Trophoblast cell (in vitro differentiated cells and primary cell): Measurements from ENCODE around the gene FGGY.
A peak's percentile ranks its signal among the peaks of the same experiment; 100 is the strongest.

Experiments
- DNase-seq, 2 donors: peaks; one replicate each; pipeline ENCODE4 v3.0.0-alpha.2; 2016
- H2AFZ ChIP-seq: 2 replicates; pipeline ENCODE4 v1.6.1; 2013; ENCODE audit warnings: low read length, moderate library complexity, mild to moderate bottlenecking; ENCODE audit not compliant: insufficient read depth, poor library complexity
- H2AK5ac ChIP-seq: 2 replicates; pipeline ENCODE4 v1.6.1; 2013; ENCODE audit warnings: mild to moderate bottlenecking, low read length
- H2BK120ac ChIP-seq: 2 replicates; pipeline ENCODE4 v1.6.1; 2013; ENCODE audit warnings: low read length, mild to moderate bottlenecking, moderate library complexity; ENCODE audit not compliant: insufficient read depth, poor library complexity
- H2BK12ac ChIP-seq: 2 replicates; pipeline ENCODE4 v1.6.1; 2013; ENCODE audit warnings: mild to moderate bottlenecking, low read length, moderate library complexity
- H2BK5ac ChIP-seq: 2 replicates; pipeline ENCODE4 v1.6.1; 2013; ENCODE audit warnings: low read length, low read depth, moderate library complexity, mild to moderate bottlenecking; ENCODE audit not compliant: poor library complexity
- H3K14ac ChIP-seq: 2 replicates; pipeline ENCODE4 v1.6.1; 2013; ENCODE audit warnings: mild to moderate bottlenecking, low read length
- H3K18ac ChIP-seq: 2 replicates; pipeline ENCODE4 v1.6.1; 2013; ENCODE audit warnings: mild to moderate bottlenecking, low read length
- H3K23ac ChIP-seq: 2 replicates; pipeline ENCODE4 v1.6.1; 2013; ENCODE audit warnings: low read length
- H3K27ac ChIP-seq: 2 replicates; pipeline ENCODE4 v1.5.1; 2013; ENCODE audit warnings: low read depth, mild to moderate bottlenecking, inconsistent platforms, low read length, moderate library complexity
- H3K27me3 ChIP-seq: 2 replicates; pipeline ENCODE4 v1.6.1; 2013; ENCODE audit warnings: inconsistent platforms, mild to moderate bottlenecking, low read length, moderate library complexity; ENCODE audit not compliant: insufficient read depth
- H3K36me3 ChIP-seq, 2 experiments: 1 replicate in 1 of 2; 2 replicates in 1 of 2; pipeline ENCODE4 v1.6.1; 2013; ENCODE audit warnings: low read length in 2 of 2, mild to moderate bottlenecking in 2 of 2, moderate library complexity in 1 of 2; ENCODE audit not compliant: insufficient read depth in 2 of 2, control insufficient read depth in 1 of 2
- H3K4ac ChIP-seq: 2 replicates; pipeline ENCODE4 v1.6.1; 2013; ENCODE audit warnings: low read depth, mild to moderate bottlenecking, low read length, moderate library complexity
- H3K4me1 ChIP-seq, 2 experiments: 1 replicate in 1 of 2; 2 replicates in 1 of 2; pipeline ENCODE4 v1.6.1; 2013; ENCODE audit warnings: low read length in 2 of 2, mild to moderate bottlenecking in 2 of 2, moderate library complexity in 1 of 2; ENCODE audit not compliant: insufficient read depth in 2 of 2, control insufficient read depth in 1 of 2
- H3K4me2 ChIP-seq: 2 replicates; pipeline ENCODE4 v1.6.1; 2013; ENCODE audit warnings: inconsistent platforms, mild to moderate bottlenecking, low read length, moderate library complexity
- H3K4me3 ChIP-seq: 2 replicates; pipeline ENCODE4 v1.5.1; 2013; ENCODE audit warnings: mild to moderate bottlenecking, low read depth, low read length, inconsistent platforms
- H3K79me1 ChIP-seq: one replicate; pipeline ENCODE4 v1.6.1; 2013; ENCODE audit warnings: low read length
- H3K79me2 ChIP-seq: 2 replicates; pipeline ENCODE4 v1.6.1; 2013; ENCODE audit warnings: low read length, mild to moderate bottlenecking; ENCODE audit not compliant: control insufficient read depth, insufficient read depth, poor library complexity
- H3K9ac ChIP-seq: 2 replicates; pipeline ENCODE4 v1.6.1; 2013; ENCODE audit warnings: mild to moderate bottlenecking, low read length
- H3K9me3 ChIP-seq: 2 replicates; pipeline ENCODE4 v1.6.1; 2013; ENCODE audit warnings: low read depth, mild to moderate bottlenecking, control low read depth, inconsistent platforms, low read length; ENCODE audit not compliant: insufficient read depth
- H4K12ac ChIP-seq: 2 replicates; pipeline ENCODE4 v1.6.1; 2013; ENCODE audit warnings: low read depth, mild to moderate bottlenecking, low read length, moderate library complexity
- H4K8ac ChIP-seq: 2 replicates; pipeline ENCODE4 v1.6.1; 2013; ENCODE audit warnings: low read depth, mild to moderate bottlenecking, low read length, moderate library complexity
- H4K91ac ChIP-seq: one replicate; pipeline ENCODE4 v1.6.1; 2013; ENCODE audit warnings: low read depth, mild to moderate bottlenecking, low read length, moderate library complexity
- WGBS: extraction: QIAGEN DNeasy Blood & Tissue Kit; methylation state at CpG from one replicate; pipeline ENCODE4 v1.1.7; 2013; ENCODE audit warnings: missing lambda C conversion rate; ENCODE audit not compliant: insufficient read length, insufficient coverage; ENCODE audit errors: extremely low coverage; 5-methylcytosine and 5-hydroxymethylcytosine counted together

Gene FGGY

GRCh38 chr1:59427155-59427554 lies 130.3 kb downstream of the FGGY start:
- H3K9ac ChIP-seq = no peak overlapping the region
- WGBS = no CpG with 5 or more reads among the region's 7 CpGs
- no peak overlapping the region for H3K4me3 ChIP-seq
- H2BK5ac ChIP-seq = peak overlapping the region; percentile 58
- H3K79me2 ChIP-seq = no peaks in the 10 kb centered on the region
- peak overlapping the region; percentile 89 for H3K27ac ChIP-seq
- no peaks in the 10 kb centered on the region for H3K27me3 ChIP-seq
- no peak overlapping the region for H3K18ac ChIP-seq
- peak overlapping the region; percentile 11 for H3K4me2 ChIP-seq
- H2BK12ac ChIP-seq = peak overlapping the region; percentile 51
- no peak overlapping the region for H2AK5ac ChIP-seq
- peak overlapping the region; percentile 28 for H4K91ac ChIP-seq
- H3K4ac ChIP-seq = no peak overlapping the region
- H3K14ac ChIP-seq = no peak overlapping the region
- peaks cover 38% of the 10 kb centered on the region for H3K79me1 ChIP-seq
- H4K8ac ChIP-seq = peak overlapping the region; percentile 41
- H3K9me3 ChIP-seq = no peaks in the 10 kb centered on the region
- peak; percentile 94 to 95 for DNase-seq
- no peaks in the 10 kb centered on the region for H3K36me3 ChIP-seq
- no peak overlapping the region for H3K23ac ChIP-seq
- H4K12ac ChIP-seq = no peak overlapping the region
- no peak overlapping the region for H2AFZ ChIP-seq
- H3K4me1 ChIP-seq = peaks cover 18 to 26% of the 10 kb centered on the region in 2 experiments
- peak overlapping the region; percentile 58 for H2BK120ac ChIP-seq

GRCh38 chr1:59427784-59428183 lies 130.9 kb downstream of the FGGY start:
- no peak overlapping the region for H3K4me2 ChIP-seq
- no peak overlapping the region for H3K4me3 ChIP-seq
- no peaks in the 10 kb centered on the region for H3K9me3 ChIP-seq
- H2BK120ac ChIP-seq = peak overlapping the region; percentile 57
- no peak overlapping the region for H3K9ac ChIP-seq
- H3K14ac ChIP-seq = peak overlapping the region; percentile 31
- no peaks in the 10 kb centered on the region for H3K27me3 ChIP-seq
- H2AK5ac ChIP-seq = peak overlapping the region; percentile 9
- H3K4me1 ChIP-seq = peaks cover 18 to 26% of the 10 kb centered on the region in 2 experiments
- H3K4ac ChIP-seq = peak overlapping the region; percentile 10
- H3K36me3 ChIP-seq = no peaks in the 10 kb centered on the region
- peak overlapping the region; percentile 11 for H4K8ac ChIP-seq
- H3K23ac ChIP-seq = no peak overlapping the region
- H2BK5ac ChIP-seq = peak overlapping the region; percentile 37
- H2AFZ ChIP-seq = peak overlapping the region; percentile 2
- H3K79me1 ChIP-seq = peaks cover 35% of the 10 kb centered on the region
- H3K27ac ChIP-seq = peak overlapping the region; percentile 89
- peak overlapping the region; percentile 66 for H2BK12ac ChIP-seq
- no peak for DNase-seq
- no peak overlapping the region for H4K12ac ChIP-seq
- H3K79me2 ChIP-seq = no peaks in the 10 kb centered on the region
- H3K18ac ChIP-seq = peak overlapping the region; percentile 26
- peak overlapping the region; percentile 67 for H4K91ac ChIP-seq

GRCh38 chr1:59428828-59429227 lies 131.9 kb downstream of the FGGY start:
- no peaks in the 10 kb centered on the region for H3K9me3 ChIP-seq
- no peak overlapping the region for H2AFZ ChIP-seq
- no CpG with 5 or more reads among the region's 6 CpGs for WGBS
- H4K12ac ChIP-seq = no peak overlapping the region
- peak overlapping the region; percentile 42 for H2AK5ac ChIP-seq
- peak overlapping the region; percentile 77 for H4K91ac ChIP-seq
- H3K4ac ChIP-seq = peak overlapping the region; percentile 49
- no peaks in the 10 kb centered on the region for H3K27me3 ChIP-seq
- H3K4me1 ChIP-seq = peaks cover 18 to 19% of the 10 kb centered on the region in 2 experiments
- no peak overlapping the region for H3K23ac ChIP-seq
- H3K36me3 ChIP-seq = no peaks in the 10 kb centered on the region
- no peak overlapping the region for H3K27ac ChIP-seq
- H3K4me3 ChIP-seq = no peak overlapping the region
- H2BK120ac ChIP-seq = no peak overlapping the region
- H3K79me1 ChIP-seq = peaks cover 25% of the 10 kb centered on the region
- no peak overlapping the region for H3K4me2 ChIP-seq
- H2BK5ac ChIP-seq = peak overlapping the region; percentile 59
- H3K9ac ChIP-seq = no peak overlapping the region
- H3K14ac ChIP-seq = no peak overlapping the region
- no peak for DNase-seq
- peak overlapping the region; percentile 3 for H4K8ac ChIP-seq
- peak overlapping the region; percentile 74 for H3K18ac ChIP-seq
- no peaks in the 10 kb centered on the region for H3K79me2 ChIP-seq
- peak overlapping the region; percentile 81 for H2BK12ac ChIP-seq

- Histone ChIP-seq H4K12ac (no peak overlapping the region), H3K79me2 (no peaks in the 10 kb centered on the region), H3K4ac (no peak overlapping the region), H3K9ac (no peak overlapping the region), H3K79me1 (peaks cover 31% of the 10 kb centered on the region), H3K23ac (no peak overlapping the region), H2BK12ac (peak overlapping the region; percentile 29), H2AK5ac (no peak overlapping the region), H2BK5ac (no peak overlapping the region), H2BK120ac (no peak overlapping the region), H3K27ac (no peak overlapping the region), H3K4me1 (peaks cover 18 to 23% of the 10 kb centered on the region in 2 experiments), H4K8ac (no peak overlapping the region), H3K27me3 (no peaks in the 10 kb centered on the region), H3K18ac (peak overlapping the region; percentile 54), H3K4me2 (no peak overlapping the region), H3K36me3 (no peaks in the 10 kb centered on the region), H4K91ac (no peak overlapping the region), H3K9me3 (no peaks in the 10 kb centered on the region), H2AFZ (no peak overlapping the region), H3K14ac (no peak overlapping the region), H3K4me3 (no peak overlapping the region)
- no peak for DNase-seq
- WGBS = no CpG with 5 or more reads among the region's 3 CpGs
Measured at GRCh38 chr1:59429656-59430055, 132.8 kb downstream of the FGGY start.
